K562 (cell line): ENCODE results near the gene PDE8B. TPM values are rescaled to one million over a fixed set of nuclear protein-coding genes. Genes with fewer than 3 reads are reported as not detected.

Experiments
- ATAC-seq: fragments of 200-7000 bp; cut with Tn5 transposase; 3 replicates; pipeline ENCODE4 v1.9.1; 2020; ENCODE audit warnings: moderate library complexity
- BruUV-seq: library from RNA; stranded (reverse); fragments of 400-500 nt; replicated peaks from 2 replicates; lab custom pipeline; 2021; lab: Mats Ljungman, UMichigan
- CTCF ChIA-PET: fragments of 300-600 bp; formaldehyde crosslinking; extraction: SDS; loops from one replicate; lab custom pipeline; 2021; ENCODE audit warnings: low intra/inter-chr PET ratio; lab: Yijun Ruan, JAX
- POLR2A ChIA-PET: fragments of 300-600, 350-650 bp; sonication (Branson Sonifier 250); formaldehyde crosslinking; extraction: SDS; loops from one replicate; lab custom pipeline; 2021; ENCODE audit warnings: antibody characterized with exemption, inconsistent platforms; lab: Yijun Ruan, JAX
- DNase-seq, 4 experiments: peaks; one replicate each; pipeline versions ENCODE4 v3.0.0 to v3.0.0-alpha.2; 2011 to 2018; ENCODE audit warnings: low spot score in 3 of 4, mixed read lengths in 3 of 4; ENCODE audit errors: extremely low read depth in 1 of 4
- FAIRE-seq: peaks from 2 replicates; lab custom pipeline; 2011; peaks lifted over from hg19 to GRCh38; lab: Jason Lieb, UNC
- H2AFZ ChIP-seq: 2 replicates; pipeline ENCODE4 v1.6.0; 2011; ENCODE audit warnings: low read depth, low read length, control low read depth, inconsistent platforms
- H3K27ac ChIP-seq: fragments of 200-600 bp; 3 replicates; pipeline ENCODE4 v1.8.0; 2011; ENCODE audit warnings: low read depth, mild to moderate bottlenecking, control low read depth, inconsistent platforms, low read length, moderate library complexity, mixed read lengths; ENCODE audit errors: extremely low read depth
- H3K27me3 ChIP-seq, 2 experiments: fragments of 300-600 bp in 1 of 2; 2 replicates in 1 of 2; 3 replicates in 1 of 2; pipeline versions ENCODE4 v1.6.0 to v1.8.0; 2011; ENCODE audit warnings: inconsistent platforms in 2 of 2, low read length in 2 of 2, mild to moderate bottlenecking in 1 of 2, mixed read lengths in 1 of 2, moderate library complexity in 1 of 2; ENCODE audit not compliant: control insufficient read depth in 2 of 2, insufficient read depth in 2 of 2
- H3K36me3 ChIP-seq: fragments of 300-600 bp; 3 replicates; pipeline ENCODE4 v1.8.0; 2011; ENCODE audit warnings: mild to moderate bottlenecking, low read length, inconsistent platforms; ENCODE audit not compliant: control insufficient read depth, insufficient read depth
- H3K4me1 ChIP-seq, 2 experiments: fragments of 200-600 bp in 1 of 2; replicated peaks in 1 of 2; 2 replicates in 1 of 2; 3 replicates in 1 of 2; pipeline versions ENCODE4 v1.5.1 to v1.8.0; 2011; ENCODE audit warnings: inconsistent platforms in 2 of 2, low read length in 2 of 2, mild to moderate bottlenecking in 1 of 2, mixed read lengths in 1 of 2, moderate library complexity in 1 of 2; ENCODE audit not compliant: control insufficient read depth in 2 of 2, insufficient read depth in 2 of 2
- H3K4me2 ChIP-seq: 2 replicates; pipeline ENCODE4 v1.6.1; 2011; ENCODE audit warnings: low read length, control low read depth, inconsistent platforms, mixed read lengths; ENCODE audit not compliant: insufficient read depth
- H3K4me3 ChIP-seq: fragments of 200-600 bp; sonication (generic), shearing (Covaris generic); 2 replicates; pipeline ENCODE4 v1.5.1; 2016; ENCODE audit warnings: control low read depth, inconsistent platforms
- H3K79me2 ChIP-seq: fragments of 200-600 bp; 3 replicates; pipeline ENCODE4 v1.8.0; 2011; ENCODE audit warnings: low read length, inconsistent platforms; ENCODE audit not compliant: control insufficient read depth, insufficient read depth
- H3K9ac ChIP-seq, 2 experiments: 2 replicates each; pipeline versions ENCODE4 v1.6.0 to v1.6.1; 2011; ENCODE audit warnings: low read depth in 2 of 2, low read length in 2 of 2, control low read depth in 1 of 2, inconsistent platforms in 1 of 2, mild to moderate bottlenecking in 1 of 2, mixed read lengths in 1 of 2; ENCODE audit not compliant: insufficient read depth in 1 of 2
- H3K9me1 ChIP-seq: one replicate; pipeline ENCODE4 v1.6.0; 2011; ENCODE audit warnings: inconsistent platforms, mild to moderate bottlenecking, low read length, moderate library complexity; ENCODE audit not compliant: control insufficient read depth, insufficient read depth
- H3K9me3 ChIP-seq: replicated peaks from 2 replicates; pipeline ENCODE4 v1.5.1; 2011; ENCODE audit warnings: low read depth, low read length, inconsistent platforms; ENCODE audit not compliant: control insufficient read depth, insufficient read depth
- H4K20me1 ChIP-seq: replicated peaks from 2 replicates; pipeline ENCODE4 v1.6.1; 2011; ENCODE audit warnings: low read length, inconsistent platforms, mixed read lengths; ENCODE audit not compliant: control insufficient read depth, insufficient read depth
- EGR1 ChIP-seq: fragments of 450-650 bp; conservative IDR thresholded peaks from 2 replicates; pipeline ENCODE4 v1.6.1; 2017; ENCODE audit warnings: mild to moderate bottlenecking
- ELF1 ChIP-seq: fragments of 200-800 bp; sonication (Bioruptor generic); IDR thresholded peaks from 2 replicates; pipeline ENCODE4 v1.6.1; 2016; ENCODE audit warnings: missing genetic modification characterization, missing compliant biosample characterization
- FOXO4 ChIP-seq: fragments of 450-650 bp; formaldehyde crosslinking; IDR thresholded peaks from 2 replicates; pipeline ENCODE4 v1.4.0; 2020; ENCODE audit warnings: mild to moderate bottlenecking, moderate library complexity
- HMG20B ChIP-seq: fragments of 250-450 bp; sonication (Bioruptor Pico); IDR thresholded peaks from 2 replicates; pipeline ENCODE4 v1.5.0; 2021; ENCODE audit warnings: mild to moderate bottlenecking
- NR2F6 ChIP-seq: fragments of 450-650 bp; formaldehyde crosslinking; IDR thresholded peaks from 2 replicates; pipeline ENCODE4 v1.4.0; 2020; ENCODE audit warnings: mild to moderate bottlenecking
- NR4A1 ChIP-seq, 2 experiments: fragments of 250-450 bp in 1 of 2; fragments of 450-650 bp in 1 of 2; sonication (Bioruptor Pico) in 1 of 2; IDR thresholded peaks; 2 replicates each; pipeline versions ENCODE4 v1.4.0 to v1.6.1; 2016 to 2020; ENCODE audit warnings: mild to moderate bottlenecking in 2 of 2, missing compliant biosample characterization in 1 of 2, missing genetic modification characterization in 1 of 2, moderate library complexity in 1 of 2
- PHB2 ChIP-seq: fragments of 450-650 bp; IDR thresholded peaks from 2 replicates; pipeline ENCODE4 v1.6.1; 2017; ENCODE audit warnings: low read depth
- PHF20 ChIP-seq: fragments of 450-650 bp; IDR thresholded peaks from 2 replicates; pipeline ENCODE4 v1.6.1; 2018; ENCODE audit not compliant: partially characterized antibody
- PYGO2 ChIP-seq: fragments of 450-650 bp; IDR thresholded peaks from 2 replicates; pipeline ENCODE4 v1.6.1; 2016; ENCODE audit warnings: mild to moderate bottlenecking, missing genetic modification characterization, moderate library complexity, missing compliant biosample characterization
- SAFB2 ChIP-seq: fragments of 200-400 bp; formaldehyde crosslinking; IDR thresholded peaks from 2 replicates; pipeline ENCODE4 v1.6.1; 2018; ENCODE audit warnings: borderline replicate concordance, low read length, low read depth, moderate library complexity; ENCODE audit not compliant: severe bottlenecking
- TBL1XR1 ChIP-seq, 2 experiments: IDR thresholded peaks; 2 replicates each; pipeline ENCODE4 v1.6.1; 2012; ENCODE audit warnings: improper control_type of control experiment in 2 of 2, low read length in 2 of 2, mild to moderate bottlenecking in 1 of 2
- ZBTB7A ChIP-seq: IDR thresholded peaks from 2 replicates; pipeline ENCODE4 v1.6.1; 2011; ENCODE audit warnings: low read depth, mild to moderate bottlenecking, low read length, moderate library complexity, borderline replicate concordance; ENCODE audit not compliant: control insufficient read depth
- ZFP30 ChIP-seq: fragments of 250-450 bp; sonication (Bioruptor Pico); IDR thresholded peaks from 2 replicates; pipeline ENCODE4 v1.8.0; 2022; ENCODE audit warnings: moderate library complexity, mild to moderate bottlenecking, inconsistent platforms, borderline replicate concordance
- ZNF134 ChIP-seq: fragments of 250-450 bp; sonication (Bioruptor Pico); conservative IDR thresholded peaks from 2 replicates; pipeline ENCODE4 v1.4.0; 2020
- WGBS: fragments of 100-300 bp; shearing (Covaris generic); methylation state at CpG from one replicate; pipeline ENCODE4 v1.1.6; 2016; ENCODE audit warnings: low coverage, mixed read lengths; ENCODE audit not compliant: insufficient coverage; ENCODE audit errors: missing lambda C conversion rate; 5-methylcytosine and 5-hydroxymethylcytosine counted together
- in situ Hi-C: fragments of 300-500 bp; cut with MboI; formaldehyde crosslinking; loops from 4 replicates; pipeline ENCODE4 v1.15.0; 2018; ENCODE audit warnings: inconsistent platforms, mixed read lengths
- intact Hi-C: fragments of 100-400 bp; cut with micrococcal nuclease; formaldehyde crosslinking; loops from 2 replicates; pipeline ENCODE4 v1.14.2; 2022
- polyA plus RNA-seq, 8 experiments: library from polyadenylated mRNA; depleted of rRNA in 4 of 8; stranded (reverse) in 5 of 8; unstranded in 3 of 8; fragments of >200 nt; fragmentation: Nextera tagmentation in 2 of 8; fragmentation: Illumina TruSeq in 1 of 8; extraction: Ambion mirVana in 2 of 8; extraction: Trizol in 1 of 8; gene quantifications; 2 replicates each; pipeline versions ENCODE4 v1.2.1 to v1.2.3, GENCODE V29; 2011 to 2014; ENCODE audit warnings: inconsistent platforms in 1 of 8, missing spikeins in 1 of 8
- total RNA-seq, 7 experiments: library from RNA; depleted of rRNA in 6 of 7; stranded (reverse); fragments of >200 nt in 6 of 7; fragmentation: Illumina TruSeq in 2 of 7; extraction: Trizol in 2 of 7; gene quantifications; 2 replicates each; pipeline versions ENCODE4 v1.2.1 to v1.2.3, GENCODE V29; 2011 to 2021; ENCODE audit warnings: low replicate concordance in 1 of 7

Gene PDE8B
- total and polyA plus RNA-seq, 9 of the 15 experiments (the other 6 are each of a cell fraction or from before 2014, with no cell fraction given) = 0.15 to 0.28 TPM; not detected in 7

- Histone ChIP-seq H3K4me1 (no peaks in the 10 kb centered on the region), H3K27me3 (peaks cover 0 to 3% of the 10 kb centered on the region in 2 experiments; a peak in 2 of 5 replicates), H3K4me2 (no peak overlapping the region), H3K27ac (no peak overlapping the region), H2AFZ (no peak overlapping the region), H3K9me3 (no peaks in the 10 kb centered on the region), H4K20me1 (no peaks in the 10 kb centered on the region), H3K9me1 (no peaks in the 10 kb centered on the region), H3K36me3 (no peaks in the 10 kb centered on the region), H3K79me2 (no peaks in the 10 kb centered on the region), H3K9ac (no peak overlapping the region), H3K4me3 (no peak overlapping the region)
- ATAC-seq (no peak), DNase-seq (no peak), FAIRE-seq (no peak)
- ChIA-PET POLR2A (no interaction called here), CTCF (no interaction called here)
- BruUV-seq = no TSS peak
- in situ Hi-C loops (no loop called here), intact Hi-C loops (no loop called here)
- TF ChIP-seq EGR1 (no peak), ZNF134 (CRISPR knock-in tag) (no peak), SAFB2 (no peak), PHB2 (no peak), NR2F6 (CRISPR knock-in tag) (no peak), ELF1 (tag) (no peak), NR4A1 (CRISPR knock-in tag; IDR thresholded peaks at IDR 0.05) (no peak), NR4A1 (tag; IDR thresholded peaks at IDR 0.05) (no peak), HMG20B (CRISPR knock-in tag) (no peak), FOXO4 (CRISPR knock-in tag) (no peak), ZFP30 (CRISPR knock-in tag) (no peak), TBL1XR1 (IDR thresholded peaks at IDR 0.05; ENCODE audit: low read length in 2 of 2) (no peak), PYGO2 (tag) (no peak), PHF20 (no peak), ZBTB7A (no peak)
- WGBS = 0% methylated on average over 3 of the region's 3 CpGs
These were observed 57.0 kb downstream of the PDE8B start for GRCh38 chr5:77267496-77267895.
